ENCODE data around the gene ZCCHC14. TPM values are rescaled to one million over a fixed set of nuclear protein-coding genes. Genes with fewer than 3 reads are reported as not detected.
"Not testable (repeated sequence)": the region's sequence is repeated elsewhere in the genome, so short reads cannot be mapped to it uniquely, and the experiment has no call there.

The ZCCHC14 gene
- total RNA-seq, 1 experiment from 2014 or later = 7.6 TPM

DNA sequence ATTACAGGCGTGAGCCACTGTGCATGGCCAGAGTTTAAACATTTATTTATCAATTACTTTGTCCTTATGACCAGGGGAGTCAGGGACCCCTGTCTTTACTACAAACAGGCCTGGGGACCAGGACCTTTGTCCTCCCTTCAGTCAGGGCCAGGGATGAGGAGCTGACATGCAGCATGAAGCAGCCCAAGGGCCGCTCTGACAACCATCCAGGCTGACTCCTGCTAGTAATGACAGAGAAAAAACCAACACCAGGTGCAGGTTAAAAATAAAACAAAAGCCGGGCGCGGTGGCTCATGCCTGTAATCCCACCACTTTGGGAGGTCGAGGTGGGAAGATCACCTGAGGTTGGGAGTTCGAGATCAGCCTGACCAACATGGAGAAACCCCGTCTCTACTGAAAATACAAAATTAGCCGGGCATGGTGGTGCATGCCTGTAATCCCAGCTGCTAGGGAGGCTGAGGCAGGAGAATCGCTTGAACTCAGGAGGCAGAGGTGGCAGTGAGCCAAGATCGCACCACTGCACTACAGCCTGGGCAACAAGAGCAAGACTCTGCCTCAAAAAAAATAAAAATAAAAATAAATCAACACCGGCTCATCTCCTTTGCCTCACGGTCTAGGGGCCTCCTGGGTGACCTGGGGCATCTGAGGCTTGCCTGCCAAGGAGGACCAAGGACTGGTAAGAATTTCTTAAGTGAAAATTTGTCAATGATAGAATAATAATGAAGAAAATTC is 129.8 kb downstream of the ZCCHC14 start:
- not testable (repeated sequence) for DNase-seq (ENCODE audit: low read depth)

DNA sequence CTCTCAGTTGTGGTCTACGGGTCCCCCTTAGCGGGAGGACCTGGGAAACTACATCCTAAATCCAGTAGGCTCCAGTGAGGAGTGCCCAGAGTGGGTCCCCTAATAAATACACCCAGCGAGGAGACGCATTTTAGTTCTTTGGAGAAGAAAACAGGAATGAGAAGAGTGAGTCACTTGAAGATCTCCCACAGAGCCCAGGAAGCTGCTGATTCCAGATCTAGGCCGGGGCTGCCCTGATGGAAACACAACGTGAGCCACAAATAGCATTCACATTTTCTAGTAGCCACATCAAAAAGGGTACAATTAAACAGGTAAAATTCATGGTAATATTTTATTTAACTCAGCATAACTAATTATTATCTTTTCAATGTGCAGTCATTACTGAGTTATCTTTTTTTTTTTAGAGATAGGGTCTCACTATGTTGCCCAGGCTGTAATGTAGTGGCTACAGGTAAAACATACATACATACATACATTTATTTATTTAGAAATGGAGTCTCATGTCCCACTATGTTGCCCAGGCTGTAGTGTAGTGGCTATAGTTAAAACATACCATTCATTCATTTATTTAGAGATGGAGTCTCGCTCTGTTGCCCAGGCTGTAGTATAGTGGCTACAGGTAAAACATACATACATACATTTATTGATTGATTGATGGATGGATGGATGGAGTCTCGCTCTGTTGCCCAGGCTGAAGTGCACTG is 130.8 kb downstream of the ZCCHC14 start:
- no peak for DNase-seq (ENCODE audit: low read depth)

DNA sequence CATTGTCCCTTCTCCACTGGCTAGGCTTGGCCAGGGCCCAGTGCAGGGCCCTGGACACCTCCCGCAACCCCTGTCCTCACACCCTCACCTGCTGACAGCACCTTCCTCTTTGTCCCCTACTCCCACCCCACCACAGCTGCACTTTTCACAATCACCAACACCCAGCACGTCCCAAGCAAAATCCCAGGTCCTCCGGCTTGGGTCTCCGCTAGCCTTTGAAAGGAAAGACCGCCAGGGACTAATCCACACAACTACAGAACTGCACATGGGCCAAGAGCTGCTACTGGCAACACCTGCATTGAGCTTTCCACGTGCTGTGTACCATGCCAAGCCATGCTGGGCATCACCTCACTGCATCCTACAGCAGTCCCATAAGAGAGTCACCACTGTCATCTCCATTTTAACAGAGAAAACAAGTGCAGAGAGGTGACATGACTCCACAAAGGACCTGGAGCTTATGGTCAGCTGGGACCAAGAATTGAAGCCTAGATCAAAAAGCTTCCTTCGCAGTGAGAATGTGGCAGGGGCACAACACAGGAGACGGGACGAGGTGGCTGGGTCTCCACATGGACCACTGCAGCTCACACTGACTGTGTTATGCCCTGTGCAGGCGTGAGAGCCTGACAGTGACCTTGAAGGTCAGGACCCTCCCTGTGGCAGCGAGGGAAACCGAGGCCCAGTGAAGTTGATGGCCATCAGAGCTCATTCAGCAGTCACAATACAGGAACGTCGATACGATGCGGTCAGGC is 131.8 kb downstream of the ZCCHC14 start:
- DNase-seq (ENCODE audit: low read depth) = no peak

DNA sequence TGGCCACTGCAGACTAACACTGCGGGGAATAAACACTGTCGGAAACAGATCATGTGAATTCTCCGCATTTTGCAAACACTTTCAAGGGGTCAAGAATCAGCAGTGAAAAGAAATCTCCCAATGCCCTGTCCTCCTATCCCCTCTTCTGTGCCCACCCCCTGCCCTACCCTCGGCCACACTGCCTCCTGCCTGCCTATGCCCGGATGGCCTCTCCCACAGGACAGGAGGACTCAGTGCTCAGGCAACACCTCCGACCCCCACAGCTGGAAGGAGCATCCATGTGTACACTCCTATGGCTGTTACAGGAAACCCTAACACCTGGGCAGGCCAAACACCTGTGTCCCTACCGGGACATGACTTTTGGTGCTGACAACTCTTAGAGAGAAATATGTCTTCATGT is 133.7 kb downstream of the ZCCHC14 start:
- DNase-seq (ENCODE audit: low read depth) = no peak

DNA sequence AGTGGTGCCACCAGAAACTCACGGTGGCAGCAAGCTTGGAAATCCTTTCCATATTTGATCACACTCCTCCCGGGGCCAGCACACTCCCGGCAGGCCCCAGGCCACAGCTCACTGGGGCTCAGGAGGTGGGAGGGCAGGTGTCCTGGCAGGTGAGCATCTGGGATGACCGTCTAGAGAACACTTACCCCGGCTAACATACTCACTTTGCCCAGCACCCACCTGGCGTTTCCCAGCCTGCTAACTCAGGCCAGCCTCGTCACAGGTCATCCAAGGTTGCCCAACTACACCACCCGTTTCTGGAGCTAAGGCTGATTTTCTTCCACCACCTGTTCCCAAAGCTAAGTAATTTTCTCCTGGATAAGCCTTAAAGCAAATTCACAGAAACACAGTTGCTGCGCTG is 134.1 kb downstream of the ZCCHC14 start:
- no peak for DNase-seq (ENCODE audit: low read depth)

DNA sequence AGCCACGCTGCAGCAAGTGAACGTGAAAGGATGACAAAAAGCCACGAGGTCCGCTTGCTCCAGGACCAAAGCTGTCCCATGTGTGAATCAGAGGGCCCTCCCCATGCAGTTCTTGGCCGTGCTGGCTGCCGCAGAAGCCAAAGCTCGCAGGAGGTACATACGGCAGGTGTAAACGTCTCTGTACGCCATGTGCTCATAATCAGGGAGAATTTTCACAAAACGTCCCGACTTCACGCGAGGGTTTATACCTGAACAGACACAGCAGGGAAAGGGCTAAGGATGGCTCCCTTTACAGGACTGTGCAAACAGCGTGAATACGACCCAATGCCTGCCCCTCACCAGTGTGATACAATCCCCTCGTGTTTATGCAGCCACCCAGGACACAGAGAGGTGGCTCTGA is 134.6 kb downstream of the ZCCHC14 start:
- DNase-seq (ENCODE audit: low read depth) = no peak

DNA sequence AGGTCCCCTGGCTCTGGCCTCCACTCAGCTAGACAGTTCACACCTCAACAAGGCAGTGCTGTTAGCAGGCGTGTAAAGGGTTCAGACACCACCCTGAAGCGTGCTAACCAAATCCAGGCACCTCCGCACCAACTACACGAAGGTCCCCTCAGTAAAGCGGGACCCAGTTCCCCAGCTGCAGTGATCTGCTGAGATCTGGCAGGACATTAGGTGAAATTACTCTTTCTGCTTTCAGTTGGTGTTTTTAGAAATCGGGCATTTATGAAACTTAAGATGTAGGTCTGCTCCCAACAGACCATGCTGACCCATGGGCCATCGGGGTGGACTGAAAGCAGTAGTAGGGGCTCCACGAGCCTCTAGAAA is 136.4 kb downstream of the ZCCHC14 start:
- no peak for DNase-seq (ENCODE audit: low read depth)

Other genes with a start within 250 kb of the ZCCHC14 start
- 23.2 and 37.1 TPM in 2 replicates for gene C16orf95, start 175.6 kb downstream of the ZCCHC14 start, total RNA-seq (2014; rRNA removed; shearing (Covaris generic))
- gene FBXO31, start 109.2 kb downstream of the ZCCHC14 start, total RNA-seq (2014; rRNA removed; shearing (Covaris generic)) = 9.9 and 11.5 TPM in 2 replicates
- 22.5 and 28.5 TPM in 2 replicates for gene MAP1LC3B, start 100.7 kb downstream of the ZCCHC14 start, total RNA-seq (2014; rRNA removed; shearing (Covaris generic))
- gene JPH3, start 109.5 kb upstream of the ZCCHC14 start, total RNA-seq (2014; rRNA removed; shearing (Covaris generic)) = not detected in 2 replicates

Data from RPMI7951 (cell line).